ENCODE results near the gene GIMAP2. TPM values are rescaled to one million over a fixed set of nuclear protein-coding genes. Genes with fewer than 3 reads are reported as not detected.

The GIMAP2 gene
- total RNA-seq, 1 donor from 2014 or later = not detected

DNA sequence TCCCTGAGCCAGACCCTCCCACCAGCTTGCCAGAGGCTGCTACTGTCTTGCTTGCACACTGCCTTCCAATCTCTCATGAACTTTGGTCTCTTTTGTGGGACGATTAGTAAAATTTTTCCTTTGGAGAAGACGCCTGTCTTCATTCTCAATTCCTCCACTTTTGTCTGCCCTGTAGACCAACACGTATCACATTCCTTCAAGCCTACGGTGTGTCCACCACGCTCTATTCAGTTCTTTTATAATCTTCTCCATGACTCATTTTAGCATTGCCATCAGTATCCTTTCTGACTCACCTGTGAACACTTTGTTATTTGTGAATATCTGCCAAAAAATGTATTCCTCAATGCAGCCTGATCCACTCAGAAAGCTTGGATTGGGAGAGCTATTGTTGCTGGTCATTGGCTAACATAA lies 53.1 kb downstream of the GIMAP2 start:
- H3K27ac Mint-ChIP-seq (ENCODE audit: unreplicated experiment) = no peak overlapping the region
- no peaks in the 10 kb centered on the region for H3K36me3 Mint-ChIP-seq (ENCODE audit: unreplicated experiment)
- TF ChIP-seq, protein P1, sequence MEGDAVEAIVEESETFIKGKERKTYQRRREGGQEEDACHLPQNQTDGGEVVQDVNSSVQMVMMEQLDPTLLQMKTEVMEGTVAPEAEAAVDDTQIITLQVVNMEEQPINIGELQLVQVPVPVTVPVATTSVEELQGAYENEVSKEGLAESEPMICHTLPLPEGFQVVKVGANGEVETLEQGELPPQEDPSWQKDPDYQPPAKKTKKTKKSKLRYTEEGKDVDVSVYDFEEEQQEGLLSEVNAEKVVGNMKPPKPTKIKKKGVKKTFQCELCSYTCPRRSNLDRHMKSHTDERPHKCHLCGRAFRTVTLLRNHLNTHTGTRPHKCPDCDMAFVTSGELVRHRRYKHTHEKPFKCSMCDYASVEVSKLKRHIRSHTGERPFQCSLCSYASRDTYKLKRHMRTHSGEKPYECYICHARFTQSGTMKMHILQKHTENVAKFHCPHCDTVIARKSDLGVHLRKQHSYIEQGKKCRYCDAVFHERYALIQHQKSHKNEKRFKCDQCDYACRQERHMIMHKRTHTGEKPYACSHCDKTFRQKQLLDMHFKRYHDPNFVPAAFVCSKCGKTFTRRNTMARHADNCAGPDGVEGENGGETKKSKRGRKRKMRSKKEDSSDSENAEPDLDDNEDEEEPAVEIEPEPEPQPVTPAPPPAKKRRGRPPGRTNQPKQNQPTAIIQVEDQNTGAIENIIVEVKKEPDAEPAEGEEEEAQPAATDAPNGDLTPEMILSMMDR (IDR thresholded peaks at IDR 0.05; ENCODE audit: partially characterized antibody, unreplicated experiment) = no peak
- H3K4me1 Mint-ChIP-seq (ENCODE audit: low read depth, unreplicated experiment) = no peaks in the 10 kb centered on the region
- no peak overlapping the region for H3K4me3 Mint-ChIP-seq (ENCODE audit: unreplicated experiment)
- H3K9me3 Mint-ChIP-seq (ENCODE audit: unreplicated experiment) = peaks cover 4% of the 10 kb centered on the region
- peaks cover 21% of the 10 kb centered on the region for H3K27me3 Mint-ChIP-seq (ENCODE audit: unreplicated experiment)
- no peak for DNase-seq

DNA sequence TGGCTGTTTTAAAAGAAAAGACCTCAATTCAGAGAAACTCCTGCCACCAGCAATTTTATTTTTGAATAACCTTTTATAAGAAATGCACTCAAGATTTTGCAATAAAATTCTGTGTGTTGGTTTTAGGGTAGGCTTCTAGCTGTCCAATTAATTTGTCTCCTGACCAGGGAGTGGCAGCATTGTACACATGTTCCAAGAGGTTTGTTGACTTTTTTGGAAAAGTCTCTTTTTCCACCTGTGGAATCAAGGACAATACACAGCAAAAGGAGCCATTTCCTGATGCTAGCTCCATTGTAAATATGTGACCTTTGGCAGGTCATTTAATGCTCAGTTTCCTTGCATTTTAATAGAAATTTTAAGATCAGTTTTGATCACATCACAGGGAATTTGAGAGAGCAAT lies 53.5 kb downstream of the GIMAP2 start:
- TF ChIP-seq, protein P1 (IDR thresholded peaks at IDR 0.05; ENCODE audit: partially characterized antibody, unreplicated experiment) = no peak

DNA sequence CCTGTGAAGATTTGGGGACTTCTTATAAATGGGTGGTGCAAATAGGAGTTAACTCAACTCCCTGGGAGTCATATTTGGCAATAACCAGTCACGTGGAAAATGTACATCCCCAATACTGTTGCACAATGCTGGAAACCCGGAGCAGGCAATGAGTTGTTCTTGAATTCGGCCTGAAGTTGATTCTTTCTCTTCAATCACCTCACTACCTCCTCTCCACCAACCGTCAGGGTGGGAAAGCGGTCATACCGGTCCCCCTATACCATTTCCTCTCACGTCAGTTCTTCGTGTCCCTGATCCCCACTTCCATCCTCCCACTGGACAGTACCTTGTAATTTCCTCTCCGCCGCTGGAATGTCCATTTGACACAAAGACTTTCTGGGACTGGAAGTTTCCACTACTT lies 54.5 kb downstream of the GIMAP2 start:
- no peaks in the 10 kb centered on the region for H3K4me1 Mint-ChIP-seq (ENCODE audit: low read depth, unreplicated experiment)
- TF ChIP-seq, protein P1 (IDR thresholded peaks at IDR 0.05; ENCODE audit: partially characterized antibody, unreplicated experiment) = no peak
- H3K27me3 Mint-ChIP-seq (ENCODE audit: unreplicated experiment) = peaks cover 24% of the 10 kb centered on the region
- H3K27ac Mint-ChIP-seq (ENCODE audit: unreplicated experiment) = no peak overlapping the region
- no peak overlapping the region for H3K4me3 Mint-ChIP-seq (ENCODE audit: unreplicated experiment)
- no peak for DNase-seq
- no peaks in the 10 kb centered on the region for H3K36me3 Mint-ChIP-seq (ENCODE audit: unreplicated experiment)
- H3K9me3 Mint-ChIP-seq (ENCODE audit: unreplicated experiment) = peaks cover 4% of the 10 kb centered on the region

More for the DNA sequence above, 53.5 kb downstream of the GIMAP2 start:
- no peak for DNase-seq
- Mint-ChIP-seq H3K9me3 (ENCODE audit: unreplicated experiment) (peaks cover 4% of the 10 kb centered on the region), H3K36me3 (ENCODE audit: unreplicated experiment) (no peaks in the 10 kb centered on the region), H3K27ac (ENCODE audit: unreplicated experiment) (no peak overlapping the region), H3K4me1 (ENCODE audit: low read depth, unreplicated experiment) (no peaks in the 10 kb centered on the region), H3K27me3 (ENCODE audit: unreplicated experiment) (peaks cover 22% of the 10 kb centered on the region), H3K4me3 (ENCODE audit: unreplicated experiment) (no peak overlapping the region)

DNA sequence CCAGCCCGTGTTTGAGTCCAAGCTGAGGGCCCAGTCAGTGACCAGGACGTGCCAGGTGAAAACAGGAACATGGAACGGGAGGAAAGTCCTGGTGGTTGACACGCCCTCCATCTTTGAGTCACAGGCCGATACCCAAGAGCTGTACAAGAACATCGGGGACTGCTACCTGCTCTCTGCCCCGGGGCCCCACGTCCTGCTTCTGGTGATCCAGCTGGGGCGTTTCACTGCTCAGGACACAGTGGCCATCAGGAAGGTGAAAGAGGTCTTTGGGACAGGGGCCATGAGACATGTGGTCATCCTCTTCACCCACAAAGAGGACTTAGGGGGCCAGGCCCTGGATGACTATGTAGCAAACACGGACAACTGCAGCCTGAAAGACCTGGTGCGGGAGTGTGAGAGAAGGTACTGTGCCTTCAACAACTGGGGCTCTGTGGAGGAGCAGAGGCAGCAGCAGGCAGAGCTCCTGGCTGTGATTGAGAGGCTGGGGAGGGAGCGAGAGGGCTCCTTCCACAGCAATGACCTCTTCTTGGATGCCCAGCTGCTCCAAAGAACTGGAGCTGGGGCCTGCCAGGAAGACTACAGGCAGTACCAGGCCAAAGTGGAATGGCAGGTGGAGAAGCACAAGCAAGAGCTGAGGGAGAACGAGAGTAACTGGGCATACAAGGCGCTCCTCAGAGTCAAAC lies 56.9 kb downstream of the GIMAP2 start:
- Mint-ChIP-seq H3K4me3 (ENCODE audit: unreplicated experiment) (no peak overlapping the region), H3K36me3 (ENCODE audit: unreplicated experiment) (no peaks in the 10 kb centered on the region), H3K4me1 (ENCODE audit: low read depth, unreplicated experiment) (no peaks in the 10 kb centered on the region), H3K9me3 (ENCODE audit: unreplicated experiment) (peaks cover 4% of the 10 kb centered on the region), H3K27me3 (ENCODE audit: unreplicated experiment) (peaks cover 34% of the 10 kb centered on the region), H3K27ac (ENCODE audit: unreplicated experiment) (no peak overlapping the region)
- TF ChIP-seq, protein P1 (IDR thresholded peaks at IDR 0.05; ENCODE audit: partially characterized antibody, unreplicated experiment) = no peak
- no peak for DNase-seq

Other genes with a start within 250 kb of the GIMAP2 start
- gene GIMAP8, start 235.1 kb upstream of the GIMAP2 start, total RNA-seq (ENCODE audit: unreplicated experiment) = not detected
- gene GIMAP7, start 170.8 kb upstream of the GIMAP2 start, total RNA-seq (ENCODE audit: unreplicated experiment) = not detected
- gene GIMAP4, start 118.3 kb upstream of the GIMAP2 start, total RNA-seq (ENCODE audit: unreplicated experiment) = not detected
- gene GIMAP6, start 53.3 kb upstream of the GIMAP2 start, total RNA-seq (ENCODE audit: unreplicated experiment) = not detected
- gene GIMAP1, start 30.9 kb downstream of the GIMAP2 start, total RNA-seq (ENCODE audit: unreplicated experiment) = not detected
- gene GIMAP5, start 51.7 kb downstream of the GIMAP2 start, total RNA-seq (ENCODE audit: unreplicated experiment) = not detected
- 0.44 TPM for gene TMEM176B, start 114.7 kb downstream of the GIMAP2 start, total RNA-seq (ENCODE audit: unreplicated experiment)
- 1.3 TPM for gene TMEM176A, start 115.1 kb downstream of the GIMAP2 start, total RNA-seq (ENCODE audit: unreplicated experiment)
- gene AOC1, start 166.8 kb downstream of the GIMAP2 start, total RNA-seq (ENCODE audit: unreplicated experiment) = not detected

Data from glutamatergic neuron (in vitro differentiated cells).